SK-N-SH treated with all-trans-retinoic acid at 6 μM for 48 hours (cell line): ENCODE results near the gene MR1.

Experiments
- BACH2 ChIP-seq: fragments of 250-450 bp; sonication (Bioruptor Pico); IDR thresholded peaks from 2 replicates; pipeline ENCODE4 v1.9.0; 2021; ENCODE audit warnings: mild to moderate bottlenecking, borderline replicate concordance
- ESRRG ChIP-seq: fragments of 250-450 bp; sonication (Bioruptor Pico); IDR thresholded peaks from 2 replicates; pipeline ENCODE4 v1.6.1; 2021; ENCODE audit warnings: mild to moderate bottlenecking
- ISL1 ChIP-seq: fragments of 250-450 bp; sonication (Bioruptor Pico); IDR thresholded peaks from 2 replicates; pipeline ENCODE4 v2.1.2; 2022; ENCODE audit warnings: mild to moderate bottlenecking, moderate library complexity
- OSR1 ChIP-seq: fragments of 250-450 bp; sonication (Bioruptor Pico); IDR thresholded peaks from 2 replicates; pipeline ENCODE4 v1.8.0; 2022; ENCODE audit warnings: moderate library complexity, mild to moderate bottlenecking, inconsistent platforms
- RARB ChIP-seq: fragments of 250-450 bp; sonication (Bioruptor Pico); IDR thresholded peaks from 2 replicates; pipeline ENCODE4 v1.8.0; 2021; ENCODE audit warnings: mild to moderate bottlenecking, moderate library complexity
- SNAI2 ChIP-seq: fragments of 250-450 bp; sonication (Bioruptor Pico); IDR thresholded peaks from 2 replicates; pipeline ENCODE4 v1.5.0; 2020; ENCODE audit warnings: mild to moderate bottlenecking, moderate library complexity
- ZFP3 ChIP-seq: fragments of 250-450 bp; sonication (Bioruptor Pico); IDR thresholded peaks from 2 replicates; pipeline ENCODE4 v1.5.0; 2020; ENCODE audit warnings: mild to moderate bottlenecking, moderate library complexity
- ZFP30 ChIP-seq: fragments of 450-650 bp; formaldehyde crosslinking; IDR thresholded peaks from 2 replicates; pipeline ENCODE4 v1.5.0; 2022; ENCODE audit warnings: mild to moderate bottlenecking, moderate library complexity
- ZNF8 ChIP-seq: fragments of 450-650 bp; formaldehyde crosslinking; IDR thresholded peaks from 2 replicates; pipeline ENCODE4 v1.5.0; 2020; ENCODE audit warnings: mild to moderate bottlenecking, moderate library complexity
- TF ChIP-seq, protein P1 (sequence below): fragments of 250-450 bp; sonication (Bioruptor Pico); IDR thresholded peaks from 2 replicates; pipeline ENCODE4 v1.8.0; 2020; ENCODE audit warnings: mild to moderate bottlenecking, moderate library complexity, borderline replicate concordance

GRCh38 chr1:181079920-181080319, 46.1 kb downstream of the MR1 start:
- TF ChIP-seq ZFP30 (no peak), RARB (CRISPR knock-in tag) (no peak), ZFP3 (CRISPR knock-in tag) (no peak), ISL1 (CRISPR knock-in tag) (no peak), ESRRG (CRISPR knock-in tag) (no peak), SNAI2 (CRISPR knock-in tag) (no peak), BACH2 (no peak), OSR1 (no peak), ZNF8 (CRISPR knock-in tag) (no peak)
- TF ChIP-seq, protein P1, sequence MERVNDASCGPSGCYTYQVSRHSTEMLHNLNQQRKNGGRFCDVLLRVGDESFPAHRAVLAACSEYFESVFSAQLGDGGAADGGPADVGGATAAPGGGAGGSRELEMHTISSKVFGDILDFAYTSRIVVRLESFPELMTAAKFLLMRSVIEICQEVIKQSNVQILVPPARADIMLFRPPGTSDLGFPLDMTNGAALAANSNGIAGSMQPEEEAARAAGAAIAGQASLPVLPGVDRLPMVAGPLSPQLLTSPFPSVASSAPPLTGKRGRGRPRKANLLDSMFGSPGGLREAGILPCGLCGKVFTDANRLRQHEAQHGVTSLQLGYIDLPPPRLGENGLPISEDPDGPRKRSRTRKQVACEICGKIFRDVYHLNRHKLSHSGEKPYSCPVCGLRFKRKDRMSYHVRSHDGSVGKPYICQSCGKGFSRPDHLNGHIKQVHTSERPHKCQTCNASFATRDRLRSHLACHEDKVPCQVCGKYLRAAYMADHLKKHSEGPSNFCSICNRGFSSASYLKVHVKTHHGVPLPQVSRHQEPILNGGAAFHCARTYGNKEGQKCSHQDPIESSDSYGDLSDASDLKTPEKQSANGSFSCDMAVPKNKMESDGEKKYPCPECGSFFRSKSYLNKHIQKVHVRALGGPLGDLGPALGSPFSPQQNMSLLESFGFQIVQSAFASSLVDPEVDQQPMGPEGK (CRISPR knock-in tag), result no peak
